Fibroblast of lung (primary cell): ENCODE data around the gene NF2. TPM values are rescaled to one million over a fixed set of nuclear protein-coding genes. Genes with fewer than 3 reads are reported as not detected.

Experiments used
- DNase-seq, 2 donors: peaks; one replicate each; pipeline versions ENCODE4 v3.0.0 to v3.0.0-alpha.2; 2010; ENCODE audit warnings: low read depth in 2 of 2
- H2AFZ ChIP-seq: 2 replicates; pipeline ENCODE4 v1.5.1; 2012; ENCODE audit warnings: low read length, control low read depth, inconsistent platforms
- H3K27ac ChIP-seq: 2 replicates; pipeline ENCODE4 v1.5.1; 2011; ENCODE audit warnings: low read length, control low read depth; ENCODE audit not compliant: insufficient read depth
- H3K27me3 ChIP-seq: 2 replicates; pipeline ENCODE4 v1.5.1; 2011; ENCODE audit warnings: mild to moderate bottlenecking, low read length; ENCODE audit not compliant: control insufficient read depth, insufficient read depth
- H3K36me3 ChIP-seq: 2 replicates; pipeline ENCODE4 v1.5.1; 2011; ENCODE audit warnings: low read length; ENCODE audit not compliant: control insufficient read depth, insufficient read depth
- H3K4me1 ChIP-seq: 2 replicates; pipeline ENCODE4 v1.5.1; 2011; ENCODE audit warnings: low read length; ENCODE audit not compliant: control insufficient read depth, insufficient read depth; ENCODE audit errors: extremely low read depth
- H3K4me2 ChIP-seq: 2 replicates; pipeline ENCODE4 v1.5.1; 2011; ENCODE audit warnings: low read length, control low read depth; ENCODE audit not compliant: insufficient read depth; ENCODE audit errors: extremely low read depth
- H3K4me3 ChIP-seq, 4 experiments: fragments of 200-600 bp in 1 of 4; sonication (generic) in 1 of 4; replicated peaks in 1 of 4; 2 replicates each; pipeline ENCODE4 v1.5.1; 2011 to 2016; ENCODE audit warnings: low read length in 4 of 4, low read depth in 3 of 4, mild to moderate bottlenecking in 3 of 4, control low read depth in 2 of 4, inconsistent platforms in 1 of 4, mixed read lengths in 1 of 4; ENCODE audit not compliant: insufficient read depth in 1 of 4; ENCODE audit errors: control extremely low read depth in 1 of 4
- H3K79me2 ChIP-seq: 2 replicates; pipeline ENCODE4 v1.5.1; 2012; ENCODE audit warnings: mild to moderate bottlenecking, low read length, inconsistent platforms; ENCODE audit not compliant: control insufficient read depth, insufficient read depth
- H3K9ac ChIP-seq: 2 replicates; pipeline ENCODE4 v1.5.1; 2011; ENCODE audit warnings: mild to moderate bottlenecking, low read length, control low read depth; ENCODE audit not compliant: insufficient read depth
- H3K9me3 ChIP-seq: 2 replicates; pipeline ENCODE4 v1.5.1; 2012; ENCODE audit warnings: low read depth, low read length; ENCODE audit not compliant: control insufficient read depth, insufficient read depth
- H4K20me1 ChIP-seq: 2 replicates; pipeline ENCODE4 v1.5.1; 2011; ENCODE audit warnings: low read length; ENCODE audit not compliant: control insufficient read depth, insufficient read depth; ENCODE audit errors: extremely low read depth
- EZH2 ChIP-seq: IDR thresholded peaks from 2 replicates; pipeline ENCODE4 v1.5.1; 2012; ENCODE audit warnings: low read length, control low read depth, mild to moderate bottlenecking; ENCODE audit errors: missing control alignments
- polyA plus RNA-seq, 2 donors: library from polyadenylated mRNA; depleted of rRNA in 1 of 2; stranded (reverse) in 1 of 2; unstranded in 1 of 2; fragments of >200 nt; gene quantifications; 2 replicates each; pipeline ENCODE4 v1.2.1, GENCODE V29; 2011 to 2012; ENCODE audit warnings: missing spikeins in 1 of 2
- total RNA-seq: library from RNA; depleted of rRNA; stranded (reverse); fragments of >200 nt; gene quantifications from 2 replicates; pipeline ENCODE4 v1.2.1, GENCODE V29; 2014
- TF ChIP-seq, protein P1 (sequence below), 2 donors: IDR thresholded peaks in 1 of 2; conservative IDR thresholded peaks in 1 of 2; 1 replicate in 1 of 2; 2 replicates in 1 of 2; pipeline ENCODE4 v1.5.1; 2011 to 2012; ENCODE audit warnings: low read length in 2 of 2, control low read depth in 1 of 2, inconsistent platforms in 1 of 2, low read depth in 1 of 2, mild to moderate bottlenecking in 1 of 2

The NF2 gene
- total and polyA plus RNA-seq, 2 donors (not counting 1 experiment from before 2014, with no cell fraction given) = 55.5 to 80.9 TPM

DNA sequence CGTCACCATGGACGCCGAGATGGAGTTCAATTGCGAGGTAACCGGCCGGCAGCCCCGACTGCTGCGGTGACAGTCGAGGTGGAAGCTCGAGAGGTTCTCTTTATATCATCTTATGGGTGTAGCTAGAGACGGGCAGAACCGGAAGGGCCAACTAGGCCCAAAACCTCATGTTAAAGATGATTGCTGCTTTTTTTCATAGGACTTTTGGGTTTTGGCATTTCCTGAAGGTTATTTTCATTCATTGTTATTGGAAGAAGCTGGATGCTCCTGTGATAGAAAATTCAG lies 585 bp downstream of the NF2 start:
- H3K36me3 ChIP-seq = no peaks in the 10 kb centered on the region
- no peaks in the 10 kb centered on the region for H3K9me3 ChIP-seq
- H3K79me2 ChIP-seq = peaks cover 52% of the 10 kb centered on the region
- H3K4me3 ChIP-seq = peak overlapping the region; percentile 63 to 95 (median 90)
- H3K4me2 ChIP-seq = peak overlapping the region; percentile 98
- H4K20me1 ChIP-seq = no peaks in the 10 kb centered on the region
- TF ChIP-seq EZH2 = no peak
- TF ChIP-seq, protein P1, sequence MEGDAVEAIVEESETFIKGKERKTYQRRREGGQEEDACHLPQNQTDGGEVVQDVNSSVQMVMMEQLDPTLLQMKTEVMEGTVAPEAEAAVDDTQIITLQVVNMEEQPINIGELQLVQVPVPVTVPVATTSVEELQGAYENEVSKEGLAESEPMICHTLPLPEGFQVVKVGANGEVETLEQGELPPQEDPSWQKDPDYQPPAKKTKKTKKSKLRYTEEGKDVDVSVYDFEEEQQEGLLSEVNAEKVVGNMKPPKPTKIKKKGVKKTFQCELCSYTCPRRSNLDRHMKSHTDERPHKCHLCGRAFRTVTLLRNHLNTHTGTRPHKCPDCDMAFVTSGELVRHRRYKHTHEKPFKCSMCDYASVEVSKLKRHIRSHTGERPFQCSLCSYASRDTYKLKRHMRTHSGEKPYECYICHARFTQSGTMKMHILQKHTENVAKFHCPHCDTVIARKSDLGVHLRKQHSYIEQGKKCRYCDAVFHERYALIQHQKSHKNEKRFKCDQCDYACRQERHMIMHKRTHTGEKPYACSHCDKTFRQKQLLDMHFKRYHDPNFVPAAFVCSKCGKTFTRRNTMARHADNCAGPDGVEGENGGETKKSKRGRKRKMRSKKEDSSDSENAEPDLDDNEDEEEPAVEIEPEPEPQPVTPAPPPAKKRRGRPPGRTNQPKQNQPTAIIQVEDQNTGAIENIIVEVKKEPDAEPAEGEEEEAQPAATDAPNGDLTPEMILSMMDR (conservative IDR thresholded peaks at IDR 0.05 in 1 of 2, IDR thresholded peaks at IDR 0.05 in 1 of 2; ENCODE audit: low read depth in 1 of 2, low read length in 2 of 2) = no peak
- no peaks in the 10 kb centered on the region for H3K27me3 ChIP-seq
- peaks cover 4% of the 10 kb centered on the region for H3K4me1 ChIP-seq
- H2AFZ ChIP-seq = peak overlapping the region; percentile 18
- H3K9ac ChIP-seq = peak overlapping the region; percentile 90
- DNase-seq = peak; percentile 39 to 47
- peak overlapping the region; percentile 94 for H3K27ac ChIP-seq

- peaks cover 64% of the 10 kb centered on the region for H3K79me2 ChIP-seq
- H3K27ac ChIP-seq = no peak overlapping the region
- H3K9ac ChIP-seq = no peak overlapping the region
Measured at GRCh38 chr22:29605527-29605850, 2.1 kb downstream of the NF2 start.

GRCh38 chr22:29606320-29606719 lies 2.9 kb downstream of the NF2 start:
- Histone ChIP-seq H2AFZ (no peak overlapping the region), H3K79me2 (peaks cover 69% of the 10 kb centered on the region), H3K4me2 (no peak overlapping the region), H3K4me1 (peaks cover 4% of the 10 kb centered on the region), H3K36me3 (no peaks in the 10 kb centered on the region), H3K27me3 (no peaks in the 10 kb centered on the region), H4K20me1 (no peaks in the 10 kb centered on the region), H3K9ac (no peak overlapping the region), H3K4me3 (no peak overlapping the region), H3K9me3 (no peaks in the 10 kb centered on the region), H3K27ac (no peak overlapping the region)
- TF ChIP-seq EZH2 = no peak
- TF ChIP-seq, protein P1 (conservative IDR thresholded peaks at IDR 0.05 in 1 of 2, IDR thresholded peaks at IDR 0.05 in 1 of 2; ENCODE audit: low read depth in 1 of 2, low read length in 2 of 2) = no peak
- DNase-seq = no peak

More at GRCh38 chr22:29605527-29605850, 2.1 kb downstream of the NF2 start:
- TF ChIP-seq, protein P1 (conservative IDR thresholded peaks at IDR 0.05 in 1 of 2, IDR thresholded peaks at IDR 0.05 in 1 of 2; ENCODE audit: low read depth in 1 of 2, low read length in 2 of 2) = no peak
- no peak for TF ChIP-seq EZH2
- no peak overlapping the region for H2AFZ ChIP-seq
- DNase-seq = no peak
- H3K4me3 ChIP-seq = peak overlapping the region in 2 of 4 experiments; percentile 86 to 95
- peaks cover 4% of the 10 kb centered on the region for H3K4me1 ChIP-seq
- H3K4me2 ChIP-seq = peak overlapping the region; percentile 98
- no peaks in the 10 kb centered on the region for H4K20me1 ChIP-seq
- H3K27me3 ChIP-seq = no peaks in the 10 kb centered on the region
- H3K36me3 ChIP-seq = no peaks in the 10 kb centered on the region
- no peaks in the 10 kb centered on the region for H3K9me3 ChIP-seq
